Kasumi-1 (cell line): ENCODE measurements around the gene ST6GALNAC2.
"Not testable (repeated sequence)": the region's sequence is repeated elsewhere in the genome, so short reads cannot be mapped to it uniquely, and the experiment has no call there.

Experiments used
- DNase-seq, 2 experiments: peaks; one replicate each; lab custom pipeline; 2025; lab: John Stamatoyannopoulos, UW

ST6GALNAC2 gene

DNA sequence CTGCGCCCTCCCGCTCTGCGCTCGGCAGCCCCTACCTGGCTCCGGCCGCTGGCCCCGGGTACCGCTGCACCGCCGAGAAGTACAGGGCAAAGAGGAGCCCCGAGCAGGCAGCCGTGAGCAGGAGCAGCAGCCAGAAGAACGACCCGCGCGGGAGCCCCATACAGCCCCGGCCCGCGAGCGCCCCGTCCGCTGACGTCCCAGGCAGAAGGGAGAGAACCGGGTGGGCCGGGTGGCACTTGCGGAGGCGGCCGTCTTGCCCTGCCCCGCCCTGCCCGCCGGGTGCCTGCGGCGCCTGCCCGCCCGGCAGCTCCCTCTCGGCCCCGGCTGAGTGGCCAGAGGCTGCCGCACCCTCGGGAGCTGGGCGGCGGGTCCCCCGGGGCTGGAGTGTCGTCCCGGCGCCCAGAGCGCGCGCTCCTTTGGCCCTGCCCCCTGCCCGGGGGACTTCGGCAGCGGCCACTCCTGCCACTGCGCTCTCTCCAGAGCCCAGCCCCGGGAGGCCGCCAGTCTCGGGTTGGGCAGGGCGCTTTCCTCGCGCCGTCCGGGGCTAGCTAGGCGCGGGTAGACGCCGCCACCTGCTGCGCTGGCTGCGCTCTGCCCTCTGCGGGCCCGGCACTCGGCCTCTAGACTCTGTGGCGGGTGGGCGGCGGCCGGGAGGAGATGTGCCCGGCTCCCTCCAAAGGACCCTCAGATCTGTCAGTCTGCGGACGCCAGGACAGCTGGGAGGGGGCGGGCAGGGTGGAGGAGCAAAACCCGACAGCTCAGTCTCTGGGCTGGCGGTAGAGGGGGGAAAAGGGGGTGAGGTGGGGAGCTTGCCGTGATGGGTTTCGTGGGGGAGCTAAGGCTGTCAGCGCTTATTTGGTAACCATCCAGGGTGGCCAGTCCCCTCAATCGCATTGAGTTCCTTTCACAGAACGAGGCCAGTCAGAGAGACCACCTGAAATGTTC is at the start of gene ST6GALNAC2:
Gene ST6GALNAC2 (minus strand): TSS at position 212 of the 945 bp plus-strand sequence. CDS start 52 bp downstream, at position 160.
- DNase-seq = no peak

DNA sequence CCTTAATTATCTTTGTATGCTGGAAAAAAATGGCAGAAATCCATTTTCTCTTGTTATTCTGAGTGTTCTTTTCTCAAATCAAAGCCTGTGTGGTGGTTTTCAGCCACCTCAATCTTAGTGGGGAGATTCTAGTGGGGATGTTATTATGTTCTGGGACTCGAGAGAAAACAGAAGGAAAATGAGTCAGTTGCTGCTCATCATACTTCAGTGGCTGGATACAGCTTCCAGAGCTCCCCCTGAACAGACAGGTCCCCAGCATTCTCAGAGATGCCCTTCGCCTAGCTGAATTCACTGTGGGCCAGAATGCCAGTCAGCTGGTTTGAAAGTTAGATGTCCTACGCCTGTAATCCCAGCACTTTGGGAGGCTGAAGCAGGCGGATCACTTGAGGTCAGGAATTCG is 49.4 kb upstream of the ST6GALNAC2 start:
- DNase-seq = no peak

DNA sequence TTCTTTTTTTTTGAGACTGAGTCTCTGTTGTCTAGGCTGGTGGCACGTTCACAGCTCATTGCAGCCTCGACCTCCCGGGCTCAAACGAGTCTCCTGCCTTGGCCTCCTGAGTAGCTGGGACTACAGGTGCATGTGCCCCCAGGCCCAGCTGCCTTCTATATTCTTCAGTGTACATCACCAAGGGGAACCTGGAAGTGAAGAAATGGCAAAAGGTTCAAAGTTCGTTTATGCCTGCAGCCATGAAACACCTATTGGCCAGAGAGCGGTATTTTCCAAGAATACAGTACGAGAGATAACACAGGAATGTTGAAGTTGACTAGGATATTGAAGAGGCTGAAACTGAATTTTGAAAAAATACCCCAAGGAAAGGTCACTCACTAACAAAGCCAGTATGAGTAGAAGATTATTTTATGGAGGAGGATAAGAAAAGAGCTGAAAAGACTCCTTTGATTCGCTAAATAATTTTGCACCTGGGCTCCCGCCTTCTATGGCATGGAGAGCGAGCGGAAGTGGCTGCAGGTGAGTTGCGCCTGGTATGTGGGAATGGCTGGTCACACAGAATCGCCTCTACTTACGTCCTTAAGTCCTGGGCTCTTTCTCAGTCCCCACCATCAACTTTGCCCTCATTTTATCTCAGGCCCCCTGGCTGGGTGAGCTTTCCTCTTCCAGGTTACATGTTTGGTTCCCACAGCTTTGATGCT is 48.1 kb upstream of the ST6GALNAC2 start:
- no peak for DNase-seq

DNA sequence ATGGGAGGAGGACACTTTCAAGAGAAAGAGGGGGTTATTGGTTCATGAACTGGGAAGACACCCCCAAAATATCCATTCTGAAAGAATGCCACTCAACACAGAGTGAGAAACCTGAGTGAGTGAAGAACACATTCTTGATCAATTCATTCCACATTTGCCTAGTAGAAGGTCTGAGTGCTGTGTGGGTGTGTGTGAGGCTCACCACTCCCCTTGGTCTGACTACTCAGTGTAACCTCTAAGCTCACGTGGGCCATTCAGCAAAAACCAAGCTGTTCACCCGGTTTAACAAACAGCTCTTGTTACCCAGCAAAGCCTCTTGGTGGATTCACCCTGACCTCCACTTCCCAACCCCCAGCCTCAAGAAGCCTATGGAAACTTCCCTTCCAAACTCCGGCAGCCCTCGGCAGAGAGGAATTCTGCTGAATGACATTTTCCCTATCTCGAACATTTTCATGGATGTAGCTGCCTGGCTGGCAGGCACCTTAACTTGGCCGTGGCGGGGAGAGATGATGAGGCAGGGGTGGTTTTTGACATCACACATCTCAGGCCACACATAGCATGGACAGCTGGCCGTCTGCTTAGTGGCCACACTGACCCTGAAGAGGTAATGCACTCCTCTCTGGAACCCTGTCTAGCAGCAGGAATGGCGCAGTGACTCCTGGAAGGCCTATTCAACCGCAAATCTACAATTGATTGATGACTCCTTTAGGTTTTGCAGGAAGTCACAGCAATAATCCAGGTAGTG is 46.3 kb upstream of the ST6GALNAC2 start:
- no peak for DNase-seq

DNA sequence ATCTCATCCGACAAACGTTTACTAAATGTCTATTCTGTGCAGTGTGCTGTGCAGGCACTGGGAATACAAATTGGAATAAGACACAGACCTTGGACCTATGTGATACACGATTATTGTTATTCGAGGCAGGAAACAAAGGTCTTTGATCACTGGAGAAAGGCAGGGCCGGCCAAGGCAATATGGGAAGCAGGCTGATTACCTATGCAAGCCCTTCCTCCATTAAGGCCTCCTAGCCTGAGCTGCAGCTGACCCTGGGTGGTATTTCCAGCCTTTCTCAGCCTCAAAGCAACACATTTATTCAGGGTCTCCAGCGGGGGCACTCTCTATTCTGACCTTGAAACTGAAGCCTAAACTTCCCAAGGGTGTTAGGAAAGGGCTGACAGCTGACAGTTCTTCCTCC is 44.5 kb upstream of the ST6GALNAC2 start:
- no peak for DNase-seq

DNA sequence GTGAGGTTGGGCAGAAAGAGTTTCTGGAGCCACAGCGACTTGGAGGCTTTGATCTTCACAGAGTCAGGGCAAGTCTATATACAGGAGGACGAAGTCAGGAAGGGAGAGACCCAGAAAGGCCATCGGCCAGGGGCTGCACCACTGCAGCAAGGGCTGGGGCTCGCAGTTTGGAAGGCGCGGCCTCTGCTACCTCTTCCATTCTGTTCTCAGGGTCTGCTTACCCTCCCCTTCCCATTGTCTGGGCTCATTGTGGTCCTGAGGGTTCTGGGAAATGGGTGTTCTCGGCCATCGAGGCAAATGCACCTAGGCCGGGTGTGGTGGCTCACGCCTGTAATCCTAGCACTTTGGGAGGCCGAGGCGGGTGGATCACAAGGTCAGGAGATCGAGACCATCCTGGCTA is 41.9 kb upstream of the ST6GALNAC2 start:
- DNase-seq = no peak

DNA sequence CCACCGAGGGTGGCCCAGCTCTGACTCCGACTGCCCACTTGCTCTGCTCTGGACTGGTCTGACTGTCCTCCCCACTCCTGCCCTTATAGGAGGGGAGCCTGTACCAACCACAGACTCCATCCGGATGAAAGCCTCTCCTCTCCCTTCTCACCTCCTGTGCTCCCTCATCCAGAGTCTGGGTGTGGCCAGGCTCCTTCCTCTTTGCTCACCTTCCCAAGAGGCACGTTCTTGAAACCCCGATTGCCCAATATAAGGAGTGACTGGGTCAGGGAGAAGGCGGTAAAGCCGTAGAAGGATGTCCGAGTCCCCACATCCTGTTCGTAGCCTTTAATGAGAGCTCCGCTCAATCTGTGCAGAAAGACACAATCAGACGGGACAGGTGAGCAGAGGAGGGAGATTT is 40.8 kb upstream of the ST6GALNAC2 start:
- DNase-seq = no peak

DNA sequence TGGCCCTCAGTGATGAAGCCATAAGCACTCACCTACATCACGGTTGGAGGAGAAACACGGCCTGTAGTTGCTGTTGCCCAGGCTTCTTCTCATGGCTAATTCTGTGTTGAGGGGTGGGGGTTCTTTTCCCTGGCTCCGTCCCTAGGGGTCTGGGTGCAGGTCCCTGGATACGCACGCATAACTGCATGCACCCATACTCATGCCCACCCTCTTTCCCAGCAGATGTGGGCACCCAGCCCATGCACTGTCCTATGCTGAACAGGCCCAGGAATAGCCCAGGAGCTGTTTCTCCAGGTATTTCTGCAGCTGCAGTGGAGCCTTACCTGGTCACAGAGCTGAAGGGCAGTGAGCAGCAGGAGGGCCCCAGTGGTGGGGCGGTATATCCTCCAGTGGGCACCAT is 39.8 kb upstream of the ST6GALNAC2 start:
- DNase-seq = no peak

DNA sequence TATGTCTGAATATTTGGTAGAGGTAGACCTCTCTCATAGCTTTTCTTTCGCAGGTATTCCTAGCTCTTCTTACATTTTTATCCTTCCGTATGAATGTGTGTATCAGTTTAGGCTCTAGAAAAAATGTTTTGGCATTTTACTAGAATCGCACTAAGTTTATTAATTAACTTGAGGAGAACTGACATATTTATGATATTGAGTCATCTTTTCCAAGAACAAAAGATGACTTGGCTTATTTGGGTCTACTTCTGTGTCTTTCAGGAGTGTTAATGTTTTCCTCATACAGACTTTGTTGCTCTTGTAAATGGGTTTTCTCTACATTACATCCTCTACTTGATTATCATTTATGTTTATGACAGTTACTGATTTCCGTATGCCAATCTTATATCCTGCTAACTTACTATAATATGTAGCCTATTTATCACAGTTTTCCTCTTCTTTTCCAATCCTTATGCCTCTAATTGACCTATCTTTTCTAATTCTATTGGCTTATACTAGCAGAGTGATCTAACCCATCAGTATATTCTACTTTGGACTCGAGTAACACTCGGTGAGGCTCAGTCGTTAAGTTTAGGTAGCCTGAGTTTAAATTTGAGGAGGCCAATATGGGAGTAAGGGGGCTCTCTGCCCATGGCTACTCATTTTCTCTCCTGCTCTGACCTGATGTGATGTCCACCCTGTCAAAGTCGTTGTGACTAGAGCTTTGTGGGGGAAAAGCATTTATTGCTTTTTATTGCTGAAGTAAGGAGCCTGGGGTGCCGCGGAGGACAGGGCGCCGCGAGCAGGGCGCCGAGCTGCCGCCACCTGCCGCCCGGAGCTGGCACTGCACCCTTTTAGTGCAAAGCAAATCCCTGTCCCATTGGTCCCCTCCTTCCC is 37.8 kb upstream of the ST6GALNAC2 start:
- peak; percentile 77 to 89 for DNase-seq

DNA sequence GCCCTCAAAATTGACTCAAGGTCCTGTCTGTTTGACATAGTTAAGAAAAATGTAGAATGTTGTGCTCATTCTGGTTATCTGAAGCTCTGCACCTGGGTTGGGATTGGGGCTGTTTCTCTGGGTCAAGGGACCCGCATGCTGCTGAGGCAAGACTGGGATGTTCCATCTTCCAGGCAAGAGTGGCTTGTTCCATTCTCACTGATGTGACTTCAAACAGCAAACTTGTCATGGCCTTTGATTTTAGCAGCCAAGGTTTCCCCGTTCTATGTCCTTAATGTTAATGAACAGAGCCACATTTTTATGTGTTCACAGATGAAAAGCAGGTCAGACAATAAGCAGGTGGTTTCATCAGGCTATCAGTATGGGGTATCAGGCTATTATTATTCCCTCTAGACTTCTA is 32.2 kb upstream of the ST6GALNAC2 start:
- no peak for DNase-seq

DNA sequence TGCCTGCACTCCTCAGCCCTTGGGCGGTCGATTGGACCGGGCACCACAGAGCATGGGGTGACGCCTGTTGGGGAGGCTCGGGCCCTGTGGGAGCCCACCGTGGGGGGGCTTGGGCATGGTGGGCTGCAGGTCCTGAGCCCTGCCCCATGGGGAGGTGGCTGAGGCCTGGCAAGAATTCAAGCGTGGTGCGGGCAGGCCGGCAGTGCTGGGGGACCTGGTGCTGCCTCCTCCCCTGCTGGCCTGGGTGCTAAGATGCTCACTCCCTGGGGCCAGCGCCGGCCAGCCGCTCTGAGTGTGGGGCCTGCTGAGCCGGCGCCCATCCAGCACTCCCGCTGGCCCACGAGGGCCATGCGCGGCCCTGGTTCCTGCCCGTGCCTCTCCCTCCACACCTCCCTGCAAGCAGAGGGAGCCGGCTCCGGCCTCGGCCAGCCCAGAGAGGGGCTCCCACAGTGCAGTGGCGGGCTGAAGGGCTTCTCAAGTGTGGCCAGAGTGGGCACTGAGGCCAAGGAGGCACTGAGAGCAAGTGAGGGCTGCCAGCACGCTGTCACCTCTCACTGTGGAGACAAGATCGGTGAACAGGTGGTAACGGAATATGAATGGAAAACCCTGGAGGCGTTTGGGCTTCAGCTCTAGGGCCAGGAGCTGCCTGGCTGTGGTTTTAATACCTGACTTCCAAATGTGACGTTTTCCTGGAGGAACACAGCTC is 29.4 kb upstream of the ST6GALNAC2 start:
- DNase-seq = no peak

DNA sequence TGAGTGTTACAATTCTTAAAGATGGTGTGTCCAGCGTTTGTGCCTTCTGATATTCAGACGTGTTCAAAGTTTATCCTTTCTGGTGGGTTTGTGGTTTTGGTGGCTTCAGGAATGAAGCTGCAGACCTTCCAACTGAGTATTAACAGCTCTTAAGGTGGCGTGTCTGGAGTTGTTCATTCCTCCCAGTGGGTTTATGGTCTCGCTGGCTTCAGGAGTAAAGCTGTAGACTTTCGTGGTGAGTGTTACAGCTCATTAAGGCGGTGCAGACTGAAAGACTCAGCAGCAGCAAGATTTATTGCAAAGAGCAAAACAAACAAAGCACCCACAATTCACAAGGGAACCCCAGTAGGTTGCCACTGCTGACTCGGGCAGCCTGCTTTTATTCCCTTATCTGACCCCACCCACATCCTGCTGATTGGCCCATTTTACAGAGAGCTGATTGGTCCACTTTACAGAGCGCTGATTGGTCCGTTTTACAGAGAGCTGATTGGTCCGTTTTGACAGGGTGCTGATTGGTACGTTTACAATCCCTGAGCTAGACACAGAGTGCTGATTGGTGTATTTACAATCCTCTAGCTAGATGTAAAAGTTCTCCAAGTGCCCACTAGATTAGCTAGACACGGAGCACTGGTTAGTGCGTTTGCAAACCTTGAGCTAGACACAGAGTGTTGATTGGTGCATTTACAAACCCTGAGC is 28.6 kb upstream of the ST6GALNAC2 start:
- not testable (repeated sequence) for DNase-seq

DNA sequence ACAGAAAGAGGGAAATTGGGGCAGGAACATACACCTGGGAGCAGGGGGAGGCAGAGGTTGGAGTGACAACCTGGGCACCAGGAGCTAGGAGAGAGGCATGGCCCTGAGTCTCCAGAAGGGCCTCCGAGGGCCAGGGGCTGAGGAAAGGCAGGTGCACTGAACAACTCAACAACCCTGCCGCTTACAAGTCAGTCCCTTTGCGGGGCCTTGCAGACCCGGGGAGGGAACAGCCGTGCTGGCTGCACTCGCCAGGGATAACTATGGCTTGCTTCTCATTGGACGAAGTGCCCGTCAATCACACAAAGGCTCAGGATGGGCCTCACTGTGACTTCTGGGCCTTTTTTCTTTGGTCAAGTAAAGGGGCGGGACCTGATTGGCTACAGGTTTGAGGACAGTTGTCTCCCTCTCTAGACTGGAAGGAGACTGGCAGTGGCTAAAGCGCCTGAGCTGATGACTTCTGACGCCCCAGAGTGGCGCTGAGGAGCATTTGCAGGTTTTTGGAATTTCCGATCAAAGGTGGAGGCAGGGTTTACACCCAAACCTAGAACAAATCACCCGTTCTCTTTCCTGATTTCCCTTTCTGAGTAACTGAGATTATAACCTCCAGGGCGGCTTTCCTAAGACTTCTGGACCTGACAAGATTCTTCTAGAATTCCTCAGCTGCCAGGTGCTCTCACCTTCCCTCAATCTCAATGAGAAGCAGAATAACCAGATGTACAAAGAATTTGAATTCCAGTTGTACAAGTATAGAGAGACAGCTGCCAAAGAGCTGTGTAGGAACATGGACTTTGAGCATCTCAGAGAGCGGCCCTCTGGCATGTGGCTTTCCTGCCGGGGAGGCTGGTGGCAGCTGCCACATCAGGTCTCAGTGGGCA is 27.6 kb upstream of the ST6GALNAC2 start:
- DNase-seq = no peak

DNA sequence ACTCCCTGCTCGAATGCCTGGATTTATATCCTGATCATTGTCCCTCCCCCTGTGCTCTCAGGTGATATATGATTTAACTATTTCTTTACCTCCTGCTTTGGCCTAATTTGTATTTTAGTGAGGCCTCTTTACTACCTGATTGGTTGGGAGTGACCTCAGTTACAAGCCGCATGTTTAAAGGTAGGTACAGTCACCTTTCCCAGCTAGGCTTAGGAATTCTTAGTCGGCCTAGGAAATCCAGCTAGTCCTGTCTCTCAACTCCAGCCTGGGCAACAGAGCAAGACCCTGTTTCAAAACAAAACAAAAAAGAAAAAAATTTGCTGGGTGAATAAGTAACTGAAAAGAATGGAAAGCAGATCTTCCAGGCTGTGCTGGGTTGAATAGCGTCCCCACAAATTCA is 26.8 kb upstream of the ST6GALNAC2 start:
- DNase-seq = no peak

DNA sequence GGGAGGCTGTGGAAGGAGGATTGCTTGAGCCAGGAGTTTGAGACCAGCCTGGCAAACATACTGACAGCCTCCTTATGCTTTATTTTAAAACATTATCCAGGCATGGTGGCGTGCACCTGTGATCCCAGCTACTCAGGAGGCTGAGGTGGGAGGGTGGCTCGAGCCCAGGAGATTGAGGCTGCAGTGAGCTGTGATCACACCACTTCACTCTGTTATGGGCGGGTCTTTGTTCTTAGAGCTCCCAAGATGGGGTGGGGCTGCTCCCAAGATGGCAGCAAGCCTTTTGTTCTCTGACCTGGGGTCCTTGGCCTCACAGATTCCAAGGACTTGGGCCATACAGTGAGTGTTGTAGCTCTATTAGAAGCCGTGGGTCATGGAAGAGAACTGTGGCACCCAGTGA is 26.1 kb upstream of the ST6GALNAC2 start:
- no peak for DNase-seq

DNA sequence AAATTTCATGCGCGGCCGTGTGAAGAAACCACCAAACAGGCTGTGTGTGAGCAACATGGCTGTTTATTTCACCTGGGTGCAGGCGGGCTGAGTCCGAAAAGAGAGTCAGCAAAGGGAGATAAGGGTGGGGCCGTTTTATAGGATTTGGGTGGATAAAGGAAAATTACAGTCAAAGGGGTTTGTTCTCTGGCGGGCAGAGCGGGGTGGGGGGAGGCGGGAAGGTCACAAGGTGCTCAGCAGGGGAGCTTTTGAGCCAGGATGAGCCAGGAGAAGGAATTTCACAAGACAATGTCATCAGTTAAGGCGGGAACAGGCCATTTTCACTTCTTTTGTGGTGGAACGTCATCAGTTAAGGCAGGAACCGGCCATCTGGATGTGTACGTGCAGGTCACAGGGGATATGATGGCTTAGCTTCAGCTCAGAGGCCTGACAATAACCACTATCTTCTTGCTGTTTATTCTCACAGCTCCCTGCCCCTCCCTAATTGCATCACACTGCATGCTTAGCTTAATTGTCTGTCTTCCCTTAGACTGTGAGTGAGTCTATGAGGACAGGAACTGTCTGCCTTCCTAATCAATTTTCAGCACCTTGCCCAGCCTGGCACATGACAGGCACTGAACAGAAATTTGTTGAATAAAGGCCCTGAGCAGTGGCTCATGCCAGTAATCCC is 25.6 kb upstream of the ST6GALNAC2 start:
- not testable (repeated sequence) for DNase-seq

DNA sequence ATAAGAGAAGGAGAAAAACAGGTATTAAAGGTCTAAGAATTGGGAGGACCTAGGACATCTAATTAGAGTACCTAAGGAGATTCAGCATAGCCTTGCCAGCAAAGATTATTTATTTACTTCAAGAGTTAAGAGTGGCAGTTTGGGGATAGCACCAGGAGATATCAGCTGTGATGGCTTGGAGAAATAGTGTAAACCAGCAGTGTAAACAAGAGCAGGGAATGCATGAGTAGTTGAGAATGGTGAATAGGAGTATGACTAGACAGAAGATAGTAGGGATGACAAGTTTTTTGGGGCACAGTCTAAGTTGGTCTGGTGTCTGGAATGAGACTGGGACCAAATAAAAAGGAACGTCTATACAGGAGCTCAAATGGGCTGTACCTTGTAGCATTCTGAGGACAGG is 21.0 kb upstream of the ST6GALNAC2 start:
- DNase-seq = not testable (repeated sequence)

DNA sequence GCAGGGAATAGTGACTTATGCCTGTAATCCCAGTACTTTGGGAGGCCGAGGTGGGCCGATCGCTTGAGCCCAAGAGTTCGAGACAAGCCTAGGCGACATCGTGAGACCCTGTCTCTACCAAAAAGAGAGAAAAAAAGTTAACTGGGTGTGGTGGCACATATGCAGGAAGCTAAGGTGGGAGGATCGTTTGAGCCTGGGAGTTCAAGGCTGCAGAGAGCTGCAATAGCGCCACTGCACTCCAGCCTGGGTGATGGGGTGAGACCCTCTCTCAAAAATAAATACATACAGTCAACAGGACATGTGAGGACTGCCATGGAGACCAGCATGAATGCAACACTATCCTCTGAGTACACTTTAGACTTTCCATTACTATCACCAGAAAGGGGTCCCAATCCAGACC is 15.4 kb upstream of the ST6GALNAC2 start:
- DNase-seq = no peak
